ENCODE data around the gene ATP1A2.

Gene ATP1A2

DNA sequence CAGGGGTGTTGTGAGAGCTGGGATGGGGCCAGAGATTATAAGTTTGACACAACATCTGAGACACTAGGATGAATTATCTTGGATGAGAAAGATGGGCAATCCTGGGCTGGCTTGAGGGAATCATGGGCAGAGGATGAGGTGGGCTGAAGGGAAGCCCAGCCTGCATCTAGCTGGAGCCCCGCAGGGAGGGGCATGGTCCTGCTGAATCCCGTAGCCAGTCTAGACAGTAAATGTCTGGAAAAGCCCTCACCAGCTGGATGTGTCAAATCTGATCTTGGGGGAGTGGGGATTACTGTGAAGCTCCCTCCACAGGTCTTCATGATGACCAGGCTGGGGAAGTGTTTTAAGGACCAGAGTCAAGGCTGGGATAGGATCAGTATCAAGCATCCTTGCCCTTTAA lies 71.2 kb downstream of the ATP1A2 start:
- DNase-seq, result no peak

DNA sequence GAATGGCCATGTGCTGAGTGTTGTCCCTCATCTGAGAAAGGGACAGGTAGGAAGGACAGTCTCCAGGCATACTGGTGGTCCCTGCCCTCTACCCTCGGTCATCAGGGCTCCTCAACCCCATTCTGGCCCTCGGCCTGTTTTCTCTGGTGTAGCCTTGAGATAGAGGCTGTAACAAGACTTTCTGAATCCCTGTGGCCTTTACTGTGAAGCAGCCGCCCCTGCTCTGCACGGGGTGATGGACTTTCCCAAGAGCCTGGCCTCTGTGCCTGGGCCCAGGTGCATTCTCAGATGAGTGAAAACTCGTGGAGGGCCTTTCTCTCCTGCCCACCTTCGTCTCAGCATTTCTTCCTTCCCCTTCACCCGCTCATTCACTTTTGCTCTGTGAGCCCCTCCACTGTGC lies 71.8 kb downstream of the ATP1A2 start:
- DNase-seq, result no peak

DNA sequence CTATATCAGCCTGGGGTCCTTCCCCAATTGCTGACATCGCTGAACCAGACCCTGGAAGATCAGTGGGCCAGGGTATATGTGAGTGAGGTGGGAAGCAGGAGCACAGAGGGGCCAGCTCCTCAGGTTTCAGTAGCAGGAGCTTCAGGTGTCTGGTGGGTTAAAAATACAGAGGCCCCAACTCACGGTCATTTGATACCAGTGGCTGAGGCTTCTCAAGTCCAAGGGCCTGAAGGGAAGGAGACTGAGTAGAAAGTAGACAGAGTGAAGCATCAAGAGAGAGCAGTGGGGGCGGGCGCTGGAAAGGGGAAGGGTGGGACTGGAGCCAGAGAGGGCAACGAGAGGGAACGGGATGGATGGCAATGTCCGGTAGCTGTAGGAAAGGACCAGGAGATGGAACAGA lies 72.8 kb downstream of the ATP1A2 start:
- DNase-seq, result no peak

DNA sequence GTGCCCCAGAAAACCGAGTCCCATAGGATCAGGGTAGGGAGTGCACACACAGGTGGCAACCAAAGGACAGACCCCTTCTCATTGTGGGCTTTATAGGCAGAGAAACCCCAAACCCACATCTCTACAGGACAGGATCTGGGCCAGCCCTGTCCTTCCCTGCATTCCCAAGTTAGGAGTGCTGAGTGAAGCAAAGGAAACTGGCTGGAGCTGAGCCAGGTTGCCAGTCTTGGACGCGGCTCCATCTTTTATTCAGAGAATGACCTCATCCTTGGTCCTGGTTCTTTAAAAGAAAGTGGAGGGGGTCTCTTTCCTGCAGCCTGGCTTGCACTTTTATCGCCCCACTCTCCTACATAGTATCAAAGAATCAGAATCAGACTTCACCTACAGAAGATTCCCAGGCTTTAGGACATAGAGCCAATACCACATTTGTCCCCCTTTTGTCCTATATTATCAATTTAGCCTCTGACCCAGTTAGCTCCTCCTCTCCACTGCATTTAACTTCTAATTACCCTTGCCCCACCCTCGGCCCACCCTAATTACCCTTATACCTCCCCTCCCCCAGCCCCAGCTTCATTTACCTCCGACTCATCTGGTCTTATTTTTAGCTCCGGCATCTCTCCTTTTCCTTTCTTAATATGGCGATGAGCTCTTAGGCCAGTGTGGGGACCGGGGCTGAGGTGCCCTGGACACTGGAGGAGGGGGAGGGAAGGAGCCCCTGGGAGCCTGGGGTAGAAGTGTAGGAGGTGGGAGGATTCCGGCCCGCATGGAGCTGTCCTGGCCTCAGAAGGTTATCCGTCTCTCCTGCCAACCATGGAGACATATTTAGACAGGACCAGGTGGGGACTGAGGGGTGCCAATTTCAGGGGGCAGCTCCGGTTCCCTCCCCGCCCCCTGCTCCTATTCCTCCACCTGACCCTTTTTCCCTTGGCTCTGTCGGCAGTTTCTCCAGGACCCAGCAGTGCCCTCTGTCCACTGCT lies 74.4 kb downstream of the ATP1A2 start, which contains the start of gene CASQ1:
TSS of gene CASQ1 (plus strand) at position 927 of the 977 bp plus-strand sequence. CDS start 177 bp downstream, outside the sequence.
- no peak for DNase-seq

DNA sequence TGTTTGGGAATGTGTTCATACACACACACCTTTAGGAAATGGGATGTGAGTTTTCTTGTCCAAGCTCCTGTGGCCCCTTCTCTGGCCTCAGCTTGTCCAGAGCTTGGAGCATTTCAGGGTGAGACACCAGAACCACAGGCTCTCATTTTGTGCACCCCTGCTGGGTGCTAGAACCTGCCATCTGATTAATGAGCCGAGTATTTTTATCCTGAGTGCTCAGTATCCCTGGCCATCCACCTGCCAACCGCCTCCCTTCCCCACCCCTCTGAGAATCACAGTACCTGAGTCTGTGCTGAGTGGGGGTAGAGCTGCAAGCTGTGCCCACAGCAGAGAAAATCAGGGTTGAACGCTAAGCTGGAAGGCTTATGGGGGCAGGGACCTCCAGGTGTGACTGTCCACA lies 76.2 kb downstream of the ATP1A2 start:
- no peak for DNase-seq

DNA sequence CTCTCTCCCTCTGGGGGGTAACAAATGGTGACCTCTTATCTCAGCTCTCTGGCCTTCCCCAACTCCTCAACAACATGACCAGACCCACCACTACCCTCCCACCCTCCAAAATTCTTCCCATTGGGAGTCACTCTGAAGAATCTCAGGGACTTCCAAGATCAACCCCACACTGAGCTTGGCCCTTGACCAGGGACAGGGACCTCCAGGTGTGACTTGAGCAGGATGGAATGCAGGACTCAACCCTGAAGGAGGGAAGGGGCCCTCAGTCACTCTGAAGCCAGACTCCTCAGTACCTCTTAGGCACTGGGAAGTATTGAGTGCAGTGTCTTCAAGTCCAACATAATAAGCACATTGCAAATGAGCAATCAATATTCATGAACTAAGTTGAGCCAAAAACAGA lies 76.7 kb downstream of the ATP1A2 start:
- DNase-seq, result no peak

All from NCI-H2171 (cell line).